GM12878 (cell line): ENCODE measurements around the gene ADCK1. TPM values are rescaled to one million over a fixed set of nuclear protein-coding genes. Genes with fewer than 3 reads are reported as not detected.

Source experiments
- ATAC-seq: fragments of 200-7000 bp; cut with Tn5 transposase; 3 replicates; pipeline ENCODE4 v1.9.1; 2020; ENCODE audit warnings: mild to moderate bottlenecking, moderate library complexity
- BruUV-seq: library from RNA; stranded (reverse); fragments of 400-500 nt; replicated peaks from 2 replicates; lab custom pipeline; 2021; lab: Mats Ljungman, UMichigan
- CTCF ChIA-PET: fragments of 300-600 bp; sonication (Branson Sonifier 250); formaldehyde crosslinking; extraction: SDS; loops from one replicate; lab custom pipeline; 2021; ENCODE audit warnings: inconsistent platforms; lab: Yijun Ruan, JAX
- POLR2A ChIA-PET: fragments of 350-600 bp; formaldehyde crosslinking; extraction: SDS; loops from one replicate; lab custom pipeline; 2021; ENCODE audit warnings: inconsistent platforms; lab: Charles Lee
- RAD21 ChIA-PET: fragments of 300-600 bp; sonication (Branson Sonifier 250); formaldehyde crosslinking; loops from one replicate; lab custom pipeline; 2023; ENCODE audit warnings: antibody characterized with exemption; ENCODE audit not compliant: unreplicated experiment; lab: Charles Lee
- SMC1A ChIA-PET: fragments of 300-600 bp; sonication (Branson Sonifier 250); formaldehyde crosslinking; loops from one replicate; lab custom pipeline; 2023; ENCODE audit not compliant: unreplicated experiment, uncharacterized antibody; lab: Charles Lee
- DNase-seq: peaks from one replicate; pipeline ENCODE4 v3.0.0-alpha.2; 2011; ENCODE audit warnings: low read depth, low spot score
- FAIRE-seq: peaks from 3 replicates; lab custom pipeline; 2011; peaks lifted over from hg19 to GRCh38; lab: Jason Lieb, UNC
- H2AFZ ChIP-seq: 2 replicates; pipeline ENCODE4 v1.6.0; 2011; ENCODE audit warnings: low read depth, low read length, control low read depth; ENCODE audit not compliant: control insufficient read depth
- H3K27ac ChIP-seq: 2 replicates; pipeline ENCODE4 v1.5.1; 2011; ENCODE audit warnings: control low read depth; ENCODE audit not compliant: control insufficient read depth, insufficient read depth
- H3K27me3 ChIP-seq, 2 experiments: replicated peaks in 1 of 2; 2 replicates each; pipeline versions ENCODE4 v1.6.0 to v1.6.1; 2011; ENCODE audit warnings: low read length in 1 of 2; ENCODE audit not compliant: control insufficient read depth in 2 of 2, insufficient read depth in 2 of 2
- H3K36me3 ChIP-seq, 2 experiments: 2 replicates each; pipeline ENCODE4 v1.5.1; 2011; ENCODE audit warnings: low read length in 1 of 2; ENCODE audit not compliant: control insufficient read depth in 2 of 2, insufficient read depth in 2 of 2
- H3K4me1 ChIP-seq: 2 replicates; pipeline ENCODE4 v1.6.1; 2011; ENCODE audit warnings: mild to moderate bottlenecking, low read length, moderate library complexity, mixed read lengths; ENCODE audit not compliant: control insufficient read depth, insufficient read depth
- H3K4me2 ChIP-seq: 2 replicates; pipeline ENCODE4 v1.6.0; 2011; ENCODE audit warnings: control low read depth; ENCODE audit not compliant: control insufficient read depth, insufficient read depth
- H3K4me3 ChIP-seq: fragments of 200-600 bp; sonication (generic); 2 replicates; pipeline ENCODE4 v1.5.1; 2016
- H3K79me2 ChIP-seq: 2 replicates; pipeline ENCODE4 v1.6.0; 2011; ENCODE audit warnings: low read length; ENCODE audit not compliant: control insufficient read depth, insufficient read depth
- H3K9ac ChIP-seq: 2 replicates; pipeline ENCODE4 v1.8.0; 2011; ENCODE audit warnings: low read length, control low read depth, mixed read lengths; ENCODE audit not compliant: control insufficient read depth, insufficient read depth
- H3K9me3 ChIP-seq: replicated peaks from 3 replicates; pipeline ENCODE4 v1.5.1; 2011; ENCODE audit warnings: mild to moderate bottlenecking, low read length; ENCODE audit not compliant: control insufficient read depth, insufficient read depth
- H4K20me1 ChIP-seq: 2 replicates; pipeline ENCODE4 v1.6.0; 2011; ENCODE audit not compliant: control insufficient read depth, insufficient read depth
- ASH2L ChIP-seq: fragments of 300-600, 200-600 bp; sonication (generic); IDR thresholded peaks from 2 replicates; pipeline ENCODE4 v1.6.1; 2017; ENCODE audit warnings: low read depth, mild to moderate bottlenecking, borderline replicate concordance
- CUX1 ChIP-seq: IDR thresholded peaks from 2 replicates; pipeline ENCODE4 v1.6.1; 2012; ENCODE audit warnings: improper control_type of control experiment, low read depth, low read length; ENCODE audit not compliant: insufficient replicate concordance
- MTA3 ChIP-seq: IDR thresholded peaks from 2 replicates; pipeline ENCODE4 v1.6.1; 2012; ENCODE audit warnings: low read length, inconsistent platforms, borderline replicate concordance
- PBX3 ChIP-seq: IDR thresholded peaks from 2 replicates; pipeline ENCODE4 v1.6.1; 2011; ENCODE audit warnings: mild to moderate bottlenecking, low read depth, low read length, moderate library complexity; ENCODE audit not compliant: insufficient replicate concordance
- RB1 ChIP-seq: fragments of 450-650 bp; formaldehyde crosslinking; IDR thresholded peaks from 2 replicates; pipeline ENCODE4 v1.6.1; 2017; ENCODE audit warnings: mild to moderate bottlenecking, borderline replicate concordance
- RBBP5 ChIP-seq: fragments of 200-600 bp; sonication (generic); conservative IDR thresholded peaks from 2 replicates; pipeline ENCODE4 v1.6.1; 2016
- SP1 ChIP-seq: IDR thresholded peaks from one replicate; pipeline ENCODE4 v1.6.1; 2011; ENCODE audit warnings: low read depth, low read length
- ZBTB33 ChIP-seq: fragments of 450-650 bp; IDR thresholded peaks from 2 replicates; pipeline ENCODE4 v1.6.1; 2017; ENCODE audit warnings: mild to moderate bottlenecking
- WGBS: methylation state at CpG from one replicate; pipeline ENCODE4 v1.1.6; 2016; ENCODE audit warnings: low lambda C conversion rate; ENCODE audit not compliant: insufficient replicate concordance, insufficient coverage; ENCODE audit errors: missing lambda C conversion rate; 5-methylcytosine and 5-hydroxymethylcytosine counted together
- in situ Hi-C: fragments of 300-500 bp; cut with MboI; formaldehyde crosslinking; loops from 9 replicates; pipeline ENCODE4 v1.14.3; 2018; ENCODE audit warnings: mixed read lengths
- intact Hi-C: fragments of 100-400 bp; cut with micrococcal nuclease; formaldehyde crosslinking; loops from one replicate; pipeline ENCODE4 v1.14.2; 2022; ENCODE audit not compliant: unreplicated experiment
- polyA plus RNA-seq, 11 experiments: library from polyadenylated mRNA; depleted of rRNA in 4 of 11; unstranded in 6 of 11; stranded (reverse) in 5 of 11; fragments of >200 nt; fragmentation: Nextera tagmentation in 4 of 11; fragmentation: Illumina TruSeq in 1 of 11; extraction: Ambion mirVana in 4 of 11; extraction: Trizol in 1 of 11; gene quantifications; 1 replicate in 1 of 11; 2 replicates in 10 of 11; pipeline versions ENCODE4 v1.2.1 to v1.2.3, GENCODE V29; 2011 to 2016; ENCODE audit warnings: inconsistent platforms in 2 of 11, missing spikeins in 2 of 11, low read depth in 1 of 11
- total RNA-seq, 4 experiments: library from RNA; depleted of rRNA in 3 of 4; stranded (reverse); fragments of >200 nt in 3 of 4; fragmentation: Illumina TruSeq in 1 of 4; extraction: Trizol in 1 of 4; gene quantifications; 2 replicates each; pipeline versions ENCODE4 v1.2.1 to v1.2.3, GENCODE V29; 2013 to 2021

ADCK1 gene
- total and polyA plus RNA-seq, 10 of the 15 experiments (the other 5 are each of a cell fraction or from before 2014, with no cell fraction given): 3.3 to 8.5 (median 5.1) TPM

GRCh38 chr14:77760381-77761204 is 39.3 kb upstream of the ADCK1 start, which contains the start of gene SNW1:
Gene SNW1 (minus strand): TSS chr14:77761156. CDS start chr14:77761127, 29 bp downstream.
- FAIRE-seq (no peak), DNase-seq (no peak), ATAC-seq (peak; percentile 95)
- peak within 1 kb of the TSS; percentile 88 for H3K4me3 ChIP-seq
- H3K9ac ChIP-seq: peak within 1 kb of the TSS; percentile 84
- intact Hi-C loops (loop anchor here (1.0 to 2.0 kb wide), 3 partner anchors 40 to 304 kb away; partner anchors contain the start of genes ADCK1, ALKBH1, SLIRP and VIPAS39), in situ Hi-C loops (no loop called here)
- H3K27ac ChIP-seq: peak within 1 kb of the TSS; percentile 82
- H3K4me2 ChIP-seq: peak within 1 kb of the TSS; percentile 81
- ChIA-PET POLR2A (interaction anchor here (1.1 to 1.4 kb wide), 2 partner anchors 39 to 54 kb away, joined by 3 read pairs; partner anchors contain the start of gene ADCK1), CTCF (interaction anchor here (1.1 to 2.3 kb wide), 5 partner anchors 9 to 303 kb away, joined by 3 to 11 read pairs (median 4); partner anchors contain the start of genes ADCK1 and AHSA1), RAD21 (interaction anchor here (1.5 kb wide), 1 partner anchor 43 kb away, joined by 3 read pairs; no protein-coding TSS in a partner anchor), SMC1A (interaction anchor here (0.6 to 1.5 kb wide), 5 partner anchors 10 to 406 kb away, joined by 3 to 5 read pairs (median 3); no protein-coding TSS in a partner anchor)
- no peaks in the 10 kb centered on the region; the same call in 2 of the 3 replicates for H3K9me3 ChIP-seq
- H3K36me3 ChIP-seq: no peaks in the 10 kb centered on the region
- H2AFZ ChIP-seq: peak within 1 kb of the TSS; percentile 98
- under 1% methylated on average over 60 of the region's 60 CpGs for WGBS
- H3K27me3 ChIP-seq: no peaks in the 10 kb centered on the region
- peaks cover 2% of the 10 kb centered on the region for H3K4me1 ChIP-seq
- H4K20me1 ChIP-seq: no peaks in the 10 kb centered on the region
- TSS peak; percentile 67 for BruUV-seq
- peaks cover 40% of the 10 kb centered on the region for H3K79me2 ChIP-seq
- TF ChIP-seq PBX3 (peak; percentile 82), RBBP5 (no peak), MTA3 (no peak), RB1 (peak; percentile 19; the same call in 1 of the 2 replicates), CUX1 (no peak), ZBTB33 (no peak), SP1 (peak; percentile 6), ASH2L (peak; percentile 83)
